ENCODE measurements around the gene OR1I1.

- no peak for TF ChIP-seq CTCF (IDR thresholded peaks at IDR 0.05; ENCODE audit: insufficient read depth, low read length, poor library complexity, severe bottlenecking)
- no peak for TF ChIP-seq EZH2phosphoT487 (conservative IDR thresholded peaks at IDR 0.05; ENCODE audit: low read length)
These were observed 22.0 kb downstream of the OR1I1 start for GRCh38 chr19:15104003-15104402.

All from SU-DHL-6 (cell line).